BJ (cell line): Measurements from ENCODE around the gene SYNPO. TPM values are rescaled to one million over a fixed set of nuclear protein-coding genes. Genes with fewer than 3 reads are reported as not detected.

Experiments used
- CTCF ChIA-PET: fragments of 350-600 bp; formaldehyde crosslinking; extraction: SDS; loops from one replicate; lab custom pipeline; 2021; ENCODE audit warnings: antibody characterized with exemption, inconsistent platforms; lab: Yijun Ruan, JAX
- POLR2A ChIA-PET: fragments of 300-600 bp; sonication (Branson Sonifier 250); formaldehyde crosslinking; extraction: SDS; loops from one replicate; lab custom pipeline; 2021; ENCODE audit warnings: antibody characterized with exemption; lab: Charles Lee
- DNase-seq: peaks from one replicate; pipeline ENCODE4 v3.0.0-alpha.2; 2011; ENCODE audit warnings: low read depth
- H3K27me3 ChIP-seq: 2 replicates; pipeline ENCODE4 v1.6.0; 2011; ENCODE audit warnings: low read length; ENCODE audit not compliant: control insufficient read depth, insufficient read depth
- H3K36me3 ChIP-seq: 2 replicates; pipeline ENCODE4 v1.5.1; 2011; ENCODE audit warnings: low read length; ENCODE audit not compliant: control insufficient read depth, insufficient read depth
- H3K4me3 ChIP-seq: 2 replicates; pipeline ENCODE4 v1.5.1; 2011; ENCODE audit warnings: low read depth, mild to moderate bottlenecking, control low read depth, low read length
- CTCF ChIP-seq: IDR thresholded peaks from 2 replicates; pipeline ENCODE4 v1.5.1; 2011; ENCODE audit warnings: low read depth, mild to moderate bottlenecking, control low read depth, inconsistent platforms, low read length, moderate library complexity; ENCODE audit not compliant: insufficient read depth
- polyA plus RNA-seq: library from polyadenylated mRNA; depleted of rRNA; stranded (reverse); fragments of >200 nt; gene quantifications from 2 replicates; pipeline ENCODE4 v1.2.3, GENCODE V29; 2011

Gene SYNPO
- polyA plus RNA-seq, 1 experiment = 8.4 TPM

DNA sequence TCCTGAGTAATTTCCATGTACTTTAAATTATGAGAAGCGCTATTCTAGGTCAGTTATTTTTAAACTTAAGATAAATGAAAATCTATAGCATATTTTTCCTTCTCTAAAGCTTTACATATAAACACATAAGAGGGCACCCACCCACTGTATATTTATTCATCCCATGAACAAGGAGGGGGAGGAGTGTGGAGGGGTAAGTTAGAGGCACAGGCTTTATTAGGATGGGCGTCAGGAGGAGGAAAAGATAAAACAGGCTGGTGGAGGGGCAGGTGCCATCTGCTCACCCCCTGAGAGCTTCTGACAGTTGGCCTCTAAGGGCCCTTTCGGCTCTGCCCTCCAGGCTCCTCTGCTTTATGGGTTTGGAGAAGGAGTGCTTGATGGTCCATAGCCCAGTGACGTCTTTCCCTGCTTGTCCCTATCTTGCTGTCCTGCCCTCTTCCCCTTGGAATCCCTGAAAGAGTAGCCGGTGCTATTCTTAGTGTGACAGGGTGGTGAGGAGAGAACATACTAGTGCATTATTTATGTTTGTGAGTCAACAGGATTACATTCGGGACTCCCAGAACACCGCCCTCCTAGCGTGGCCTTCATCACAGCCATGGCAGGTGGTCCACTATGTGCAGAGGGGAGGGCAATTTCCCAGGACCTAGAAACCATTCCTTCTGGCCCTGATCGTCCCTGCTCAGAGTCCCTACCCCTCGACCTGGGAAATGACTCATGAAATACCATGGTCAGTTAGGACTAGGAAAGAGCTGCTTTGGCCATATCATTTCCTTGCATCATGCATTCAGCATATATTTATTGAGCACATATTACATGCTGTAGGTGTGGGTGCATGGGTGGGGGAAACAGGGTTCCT lies 7.9 kb upstream of the SYNPO start:
- ChIA-PET CTCF (interaction anchor here (0.9 to 1.4 kb wide), 2 partner anchors 8 to 67 kb away, joined by 3 to 4 read pairs; no protein-coding TSS in a partner anchor), POLR2A (no interaction called here)
- no peak for DNase-seq
- no peak for TF ChIP-seq CTCF
- H3K27me3 ChIP-seq = no peaks in the 10 kb centered on the region
- no peak overlapping the region for H3K4me3 ChIP-seq
- no peaks in the 10 kb centered on the region for H3K36me3 ChIP-seq

GRCh38 chr5:150633429-150633828 lies 7.0 kb upstream of the SYNPO start:
- no peak overlapping the region for H3K4me3 ChIP-seq
- TF ChIP-seq CTCF = no peak
- H3K27me3 ChIP-seq = no peaks in the 10 kb centered on the region
- ChIA-PET CTCF (interaction anchor here (0.9 to 1.4 kb wide), 2 partner anchors 9 to 13 kb away, joined by 3 read pairs; no protein-coding TSS in a partner anchor), POLR2A (no interaction called here)
- H3K36me3 ChIP-seq = no peaks in the 10 kb centered on the region
- DNase-seq = no peak

DNA sequence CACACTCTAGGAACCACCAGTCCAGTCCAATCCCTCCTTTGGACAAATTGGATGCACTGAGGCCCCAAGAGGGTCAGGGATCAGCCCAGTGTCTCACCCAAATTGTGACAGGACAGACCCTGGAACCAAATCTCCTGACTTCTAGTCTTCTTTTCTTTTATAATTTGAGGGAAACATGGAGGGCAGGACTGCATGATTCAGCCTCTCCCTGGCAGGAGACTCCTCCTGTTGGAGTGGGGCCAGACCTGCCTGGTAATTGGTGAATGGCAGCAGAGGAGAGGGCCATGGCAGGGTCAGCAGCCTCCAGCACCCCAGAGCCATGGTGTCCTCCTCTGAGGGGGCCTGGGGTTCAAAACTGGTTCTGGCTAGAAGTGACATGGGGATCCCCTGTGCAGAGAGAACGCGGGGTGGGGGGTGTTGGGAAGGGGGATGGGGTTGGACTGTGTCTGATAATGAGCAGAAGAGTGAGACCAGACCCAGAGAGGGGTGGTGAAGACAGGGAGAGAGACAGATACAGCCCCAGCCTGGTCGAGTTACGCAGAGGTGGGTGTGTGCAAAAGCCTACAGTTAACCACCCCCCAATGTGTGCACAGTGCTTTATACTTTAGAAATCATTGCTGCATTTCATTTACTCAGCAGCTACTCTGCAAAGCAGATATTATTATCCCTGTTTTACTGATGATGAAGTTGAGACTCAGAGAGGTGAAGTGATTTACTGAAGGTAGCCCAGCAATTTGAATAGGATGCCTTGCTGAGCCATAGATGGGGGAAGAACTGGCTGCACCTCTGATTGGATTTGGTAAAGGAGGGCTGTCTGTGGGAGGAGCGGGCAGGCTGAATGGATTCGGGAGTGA lies 3.8 kb upstream of the SYNPO start:
- POLR2A ChIA-PET = no interaction called here

DNA sequence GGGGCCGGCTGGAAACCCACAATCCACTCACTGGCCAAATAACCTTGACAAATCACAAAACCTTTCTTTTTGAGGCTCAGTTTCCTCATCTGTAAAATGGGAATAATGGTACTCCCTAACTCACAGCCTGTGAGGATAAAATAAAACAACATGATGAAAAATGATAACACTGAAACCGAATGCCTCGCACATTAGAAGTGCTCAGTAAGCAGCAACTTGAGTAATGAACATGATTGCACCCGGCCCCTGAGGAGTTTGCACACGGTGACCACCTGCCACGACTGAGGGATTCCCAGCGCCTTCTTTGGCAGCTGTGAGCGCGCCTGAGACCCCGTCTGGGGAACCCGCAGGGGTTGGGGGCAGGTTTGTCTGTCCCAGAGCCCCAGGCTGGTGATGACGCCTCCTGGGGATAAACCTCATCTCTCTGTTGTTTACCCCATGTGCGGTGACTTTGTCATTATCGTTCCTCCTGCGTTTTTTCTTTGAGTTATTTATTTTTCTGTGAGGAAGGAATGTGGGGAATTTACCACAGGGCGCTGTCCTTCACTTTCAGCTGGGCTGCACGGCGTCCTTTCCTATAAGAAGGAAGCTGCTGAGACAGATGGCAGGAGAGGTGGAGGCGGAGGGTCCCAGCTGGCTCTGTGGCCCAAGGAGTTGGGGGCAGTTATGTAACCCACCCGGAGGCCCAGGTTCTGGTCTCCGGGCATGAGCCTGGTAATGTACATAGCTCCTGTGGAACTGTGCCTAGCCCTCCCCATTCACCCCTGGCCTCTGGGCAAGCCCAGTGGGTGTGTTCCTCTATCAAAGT lies 3.0 kb upstream of the SYNPO start:
- ChIA-PET POLR2A (interaction anchor here (0.5 kb wide), 1 partner anchor 9 kb away, joined by 3 read pairs; no protein-coding TSS in a partner anchor), CTCF (interaction anchor here (1.1 kb wide), 1 partner anchor 16 kb away, joined by 4 read pairs; no protein-coding TSS in a partner anchor)
- Histone ChIP-seq H3K36me3 (no peaks in the 10 kb centered on the region), H3K27me3 (no peaks in the 10 kb centered on the region), H3K4me3 (no peak overlapping the region)
- peak; percentile 83 for DNase-seq
- TF ChIP-seq CTCF = no peak

More for the DNA sequence above, 3.8 kb upstream of the SYNPO start:
- H3K27me3 ChIP-seq = no peaks in the 10 kb centered on the region
- no peak overlapping the region for H3K4me3 ChIP-seq
- TF ChIP-seq CTCF = no peak
- no peaks in the 10 kb centered on the region for H3K36me3 ChIP-seq
- CTCF ChIA-PET = no interaction called here
- DNase-seq = no peak
